GM21360 (cell line): ENCODE results near the gene PTX3.

ENCODE experiments used
- ATAC-seq: cut with Tn5 transposase; IDR thresholded peaks from one replicate; pipeline ENCODE4 v1.9.1; 2021; ENCODE audit warnings: mild to moderate bottlenecking, moderate library complexity; ENCODE audit not compliant: unreplicated experiment

Gene PTX3

DNA sequence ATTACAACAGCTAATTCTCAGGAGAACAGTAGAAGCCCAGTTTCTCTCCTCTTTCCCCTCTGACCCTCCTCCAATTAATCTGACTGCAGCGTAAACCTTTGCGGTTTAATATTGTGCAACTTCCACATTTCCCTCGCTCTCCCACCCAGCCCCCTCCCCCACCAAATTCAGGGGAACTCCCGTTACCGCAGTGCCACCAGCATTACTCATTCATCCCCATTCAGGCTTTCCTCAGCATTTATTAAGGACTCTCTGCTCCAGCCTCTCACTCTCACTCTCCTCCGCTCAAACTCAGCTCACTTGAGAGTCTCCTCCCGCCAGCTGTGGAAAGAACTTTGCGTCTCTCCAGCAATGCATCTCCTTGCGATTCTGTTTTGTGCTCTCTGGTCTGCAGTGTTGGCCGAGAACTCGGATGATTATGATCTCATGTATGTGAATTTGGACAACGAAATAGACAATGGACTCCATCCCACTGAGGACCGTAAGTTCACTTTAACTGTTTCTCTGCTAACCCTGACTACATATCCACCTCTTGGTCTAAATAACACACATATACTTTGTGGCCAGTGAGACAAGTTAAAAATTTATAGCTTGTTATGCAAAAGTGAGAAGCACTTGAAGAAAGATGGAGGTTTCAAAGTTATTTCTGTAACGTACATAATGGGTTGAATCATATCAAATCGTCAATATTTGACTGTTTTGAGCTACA, at the start of gene PTX3:
TSS of gene PTX3 (plus strand) at position 268 of the 709 bp plus-strand sequence. CDS start at position 352, 84 bp downstream.
- no peak for ATAC-seq

DNA sequence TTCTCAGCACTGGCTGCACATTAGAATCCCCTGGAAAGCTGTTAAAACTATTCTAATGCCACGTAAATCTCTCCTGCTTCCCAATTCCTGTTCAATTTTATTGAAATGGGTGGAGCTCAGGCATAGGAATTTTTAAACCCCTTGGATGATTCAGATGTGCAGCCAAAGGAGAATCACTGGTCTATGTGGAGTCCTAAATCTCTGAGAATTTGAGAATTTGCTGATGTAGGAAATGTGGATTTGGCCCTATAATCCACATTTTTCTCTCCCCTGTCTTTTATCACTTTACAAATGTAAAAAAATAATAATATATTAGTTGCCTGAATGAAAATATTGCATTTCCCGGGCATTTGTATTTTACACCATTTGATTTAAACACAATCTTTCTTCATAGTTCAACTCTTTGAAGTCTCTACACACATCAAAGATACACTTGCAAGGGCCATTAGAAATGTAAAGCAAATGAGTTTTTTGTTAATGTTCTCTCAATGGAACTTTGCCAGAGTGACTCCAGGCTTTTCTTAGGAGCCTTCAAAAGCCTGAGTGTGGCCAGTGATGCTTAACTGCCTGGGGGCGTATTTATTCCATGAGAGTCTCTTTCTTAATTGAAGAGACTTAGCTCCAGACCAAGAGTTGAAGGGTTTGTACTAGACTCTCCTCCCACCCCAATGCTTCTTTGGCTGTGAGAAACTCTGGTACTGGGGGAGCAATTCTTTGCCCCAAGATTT, 48.8 kb upstream of the PTX3 start:
- no peak for ATAC-seq

DNA sequence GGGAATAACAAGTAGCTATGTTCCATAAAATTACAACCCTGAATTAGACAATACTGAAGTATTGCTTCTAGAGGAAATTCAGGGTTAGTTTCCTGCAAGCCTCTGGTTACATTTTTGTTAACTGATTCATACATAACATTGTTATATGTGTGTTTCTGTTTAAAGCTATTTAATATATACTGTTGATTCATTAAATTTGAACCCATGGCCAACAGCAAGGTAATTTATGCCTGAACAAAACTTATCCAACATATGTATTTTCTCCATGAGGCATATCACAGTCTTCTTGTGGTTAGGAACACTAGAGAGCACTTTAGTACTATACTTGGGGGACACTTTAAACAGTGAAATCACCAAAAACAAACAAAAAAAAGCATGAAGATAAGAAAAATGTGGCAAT, 47.7 kb upstream of the PTX3 start:
- no peak for ATAC-seq

DNA sequence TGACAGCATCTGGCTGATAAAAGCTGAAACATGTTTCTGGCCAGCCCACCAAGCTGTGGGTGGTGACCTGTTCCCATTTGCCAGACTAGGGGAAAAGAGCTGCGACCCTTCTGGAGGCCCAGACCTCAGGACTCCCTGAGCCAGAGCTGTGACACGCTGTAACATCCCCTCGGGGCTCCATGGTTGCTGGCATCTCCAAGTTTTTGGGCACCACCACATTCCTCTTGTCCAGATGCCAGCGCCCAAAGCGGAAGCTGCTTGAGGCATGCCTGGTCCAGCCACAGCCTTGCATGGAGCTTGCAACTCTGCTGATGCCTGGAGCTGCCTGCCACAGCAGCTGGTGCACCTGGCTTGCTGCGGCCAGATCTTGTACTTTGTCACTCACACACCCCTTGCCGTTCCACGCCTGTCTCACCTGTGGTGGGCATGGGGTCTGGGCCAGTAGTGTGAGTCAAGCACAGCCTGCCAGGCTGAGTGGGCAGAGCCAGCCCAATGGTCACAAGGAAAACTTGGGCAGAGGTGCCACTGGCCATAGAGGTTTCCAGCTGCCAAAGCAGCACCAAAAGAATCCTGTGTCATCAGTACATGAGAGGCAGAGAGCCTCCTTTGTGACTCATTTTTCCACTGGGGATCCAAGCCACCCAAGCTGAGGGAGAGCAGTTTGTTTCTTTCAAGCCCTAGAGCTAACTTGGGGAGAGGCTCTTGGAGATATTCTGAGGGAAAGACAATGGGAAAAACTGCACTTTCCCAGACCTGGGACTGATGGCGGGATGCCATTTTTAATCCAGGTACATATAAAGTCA, 45.7 kb upstream of the PTX3 start:
- ATAC-seq: no peak

DNA sequence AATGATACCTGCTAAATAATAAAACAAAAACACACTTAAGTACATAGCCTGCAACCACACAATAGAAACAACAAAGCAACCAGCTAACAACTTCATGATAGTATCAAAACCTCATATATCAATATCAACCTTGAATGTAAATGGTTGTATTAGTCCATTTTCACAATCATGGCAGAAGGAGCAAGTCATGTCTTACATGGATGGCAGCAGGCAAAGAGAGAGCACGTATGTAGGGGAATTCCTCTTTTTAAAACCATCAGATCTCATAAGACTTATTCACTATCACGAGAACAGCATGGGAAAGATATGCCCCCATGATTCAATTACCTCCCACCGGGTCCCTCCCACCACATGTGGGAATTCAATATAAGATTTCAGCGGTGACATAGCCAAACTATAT, 44.5 kb upstream of the PTX3 start:
- ATAC-seq: no peak

DNA sequence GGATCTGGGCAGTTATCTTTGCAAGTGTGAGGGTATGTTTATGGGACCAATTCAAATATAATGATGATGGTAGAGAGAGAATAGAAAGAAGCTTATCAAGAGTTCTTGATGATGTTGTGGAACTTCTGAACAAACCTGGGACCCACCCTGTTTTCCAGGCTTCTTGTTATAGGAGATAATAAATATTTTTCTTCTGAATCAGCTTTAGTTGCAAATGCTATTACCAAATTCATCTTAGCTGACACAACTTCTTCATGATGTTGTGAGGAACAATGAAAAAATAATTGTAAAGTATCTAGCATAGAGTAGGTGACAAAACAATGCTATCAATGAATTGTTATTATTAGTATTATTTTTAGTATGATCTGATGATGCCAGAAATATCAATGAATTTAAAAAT, 43.5 kb upstream of the PTX3 start:
- no peak for ATAC-seq

DNA sequence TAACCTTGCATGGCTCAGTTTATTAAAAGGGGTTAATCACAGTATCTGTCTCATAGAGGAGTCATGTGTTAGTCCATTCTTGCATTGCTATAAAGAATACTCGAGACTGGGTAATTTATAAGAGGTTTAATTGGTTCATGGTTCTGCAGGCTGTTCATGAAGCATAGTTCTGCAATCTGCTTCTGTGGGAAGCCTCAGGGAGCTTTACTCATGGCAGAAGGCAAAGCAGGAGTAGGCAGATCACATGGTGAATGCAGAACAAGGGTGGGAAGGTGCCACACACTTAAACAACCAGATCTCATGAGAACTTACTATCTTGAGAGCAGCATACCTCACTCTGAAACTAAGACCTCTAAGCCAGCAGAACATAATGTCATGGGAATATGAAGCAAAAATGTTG, 42.2 kb upstream of the PTX3 start:
- ATAC-seq: no peak

DNA sequence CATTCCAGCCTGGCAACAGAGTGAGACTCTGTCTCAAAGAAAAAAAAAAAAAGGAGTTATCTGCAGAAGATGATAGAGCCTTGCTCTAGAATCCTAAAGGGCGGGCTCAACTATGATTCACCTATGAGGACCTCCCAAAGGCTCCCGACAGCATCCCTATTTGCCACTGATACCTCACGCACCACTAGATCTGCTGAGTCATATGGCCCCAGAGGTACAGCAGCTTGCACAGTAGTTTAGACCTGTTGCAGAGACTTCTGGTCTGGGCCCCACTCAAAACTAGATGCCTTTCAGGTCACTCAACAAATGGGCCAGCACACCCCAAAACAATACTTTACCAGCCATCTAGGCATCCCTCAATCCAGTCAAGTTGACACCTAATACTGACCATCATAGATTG, 38.1 kb upstream of the PTX3 start:
- no peak for ATAC-seq

DNA sequence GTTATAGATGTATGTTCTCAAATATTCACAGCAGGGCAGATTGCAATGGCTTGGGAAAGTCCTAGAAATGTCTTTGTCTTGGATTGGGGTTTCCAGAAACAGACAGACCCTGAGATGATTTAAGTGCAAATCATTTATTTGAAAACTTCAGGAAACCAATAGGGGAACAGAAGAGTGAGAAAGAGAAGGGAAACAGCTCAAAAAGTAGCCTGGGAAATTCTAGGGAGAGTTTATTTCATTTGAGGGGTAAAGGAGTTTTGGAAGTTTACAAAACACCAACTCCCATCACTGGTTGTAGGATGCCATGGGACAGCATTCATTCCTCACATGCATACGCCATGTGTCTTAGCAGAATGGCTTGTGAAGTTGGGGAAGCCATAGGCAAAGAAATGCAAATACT, 32.3 kb upstream of the PTX3 start:
- ATAC-seq: no peak

DNA sequence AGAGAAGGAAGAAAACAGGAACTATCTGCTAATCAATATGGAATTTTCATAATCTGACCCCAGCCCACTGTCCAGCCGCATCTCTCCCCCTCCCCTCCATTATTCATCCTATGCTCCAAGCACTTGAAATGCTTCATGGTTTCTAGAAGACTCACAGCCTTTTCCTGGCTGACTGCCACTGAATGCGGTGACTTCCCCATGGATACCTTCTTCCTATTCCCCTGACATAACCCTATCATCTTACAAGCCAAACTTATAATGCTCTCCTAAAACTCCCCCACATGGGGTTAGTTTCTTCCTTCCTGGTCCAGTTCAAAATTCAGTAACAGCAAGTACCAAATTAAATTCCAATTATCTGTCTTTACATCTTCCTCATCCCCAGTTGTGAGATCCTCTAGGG, 31.2 kb upstream of the PTX3 start:
- ATAC-seq: no peak

DNA sequence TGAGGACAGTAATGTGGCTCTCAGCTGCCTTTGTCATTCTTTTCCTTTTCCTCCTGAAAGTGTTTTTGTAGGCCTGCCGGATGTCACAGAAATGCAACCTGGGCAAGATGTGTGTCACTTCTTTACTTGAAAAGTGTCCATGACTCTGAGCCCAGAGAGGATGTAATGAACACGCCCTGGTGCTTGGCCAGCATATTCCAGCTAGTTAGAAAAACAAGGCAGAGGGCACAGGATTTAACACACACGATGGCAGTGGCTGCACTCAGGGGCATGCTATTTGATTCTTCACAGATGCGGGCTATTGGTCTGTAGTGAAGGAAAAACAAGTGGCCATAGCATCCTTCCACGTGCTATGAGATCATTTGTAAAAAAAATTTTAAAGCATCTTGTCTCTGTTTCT, 30.3 kb upstream of the PTX3 start:
- ATAC-seq: no peak

DNA sequence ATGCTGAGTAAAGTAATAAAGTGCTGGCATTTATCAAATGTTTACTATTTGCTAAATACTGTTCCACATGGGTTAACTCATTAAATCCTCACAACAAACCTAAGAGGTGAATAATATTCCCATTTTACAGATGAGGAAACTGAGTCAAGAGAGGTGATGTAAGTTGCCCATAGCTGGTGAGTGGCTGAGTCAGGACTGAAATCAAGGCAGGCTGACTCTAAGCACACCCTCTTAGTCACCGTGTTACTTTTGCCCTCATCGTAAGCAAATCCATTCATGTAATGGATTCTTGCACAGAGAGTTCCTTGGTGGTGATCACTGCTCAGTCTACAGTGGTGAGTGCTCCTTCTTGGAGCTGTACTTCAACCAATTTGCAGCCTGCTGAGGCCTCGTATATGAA, 28.9 kb upstream of the PTX3 start:
- no peak for ATAC-seq

DNA sequence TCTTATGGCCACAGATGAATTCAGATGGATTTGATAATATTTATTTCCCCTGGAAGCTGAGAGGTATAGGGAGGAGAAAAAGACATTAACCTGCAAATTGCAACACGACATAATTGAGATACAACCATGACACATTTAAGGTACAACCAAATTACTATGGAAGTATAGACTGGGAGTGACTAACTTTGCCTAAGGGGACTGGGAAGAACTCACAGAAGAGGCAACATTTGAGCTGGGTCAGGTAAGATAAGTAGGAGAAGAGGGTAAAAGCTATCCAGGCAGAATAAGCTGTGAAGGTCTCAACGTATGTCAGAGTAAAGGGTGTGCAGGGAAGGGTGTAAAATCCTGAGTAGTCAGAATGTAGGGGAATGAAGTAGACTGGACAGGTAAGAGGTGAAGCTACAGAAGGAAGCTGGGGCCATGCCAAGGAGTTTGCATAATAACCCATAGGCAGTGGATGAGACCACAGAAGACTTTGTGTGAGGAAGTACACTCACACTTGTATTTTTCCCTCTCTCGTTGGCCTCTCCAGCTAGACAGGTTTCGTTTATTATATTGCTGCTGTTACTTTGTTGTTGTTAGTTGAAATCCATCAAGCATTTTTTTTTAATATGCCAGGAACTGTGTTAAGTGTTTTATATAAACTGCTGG, 28.0 kb upstream of the PTX3 start:
- no peak for ATAC-seq

DNA sequence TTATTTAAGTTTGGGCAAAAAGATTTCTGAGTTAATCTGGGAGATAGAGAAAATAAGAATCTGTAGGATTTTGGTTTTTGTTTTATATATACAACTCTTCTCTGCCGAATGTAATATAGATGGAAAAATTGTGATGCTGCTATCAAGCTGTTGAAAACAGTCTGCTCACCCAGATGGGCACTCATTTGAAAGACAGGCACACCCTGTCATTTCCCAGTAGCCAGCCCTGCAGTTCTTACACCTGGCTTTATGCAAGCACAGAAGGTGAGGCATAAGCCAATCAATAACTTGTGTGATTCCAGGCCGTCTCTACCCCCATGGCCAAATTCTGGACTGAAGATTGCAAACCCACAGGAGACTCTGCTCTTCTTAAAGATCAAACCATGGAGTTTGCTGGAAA, 27.1 kb upstream of the PTX3 start:
- ATAC-seq: no peak

DNA sequence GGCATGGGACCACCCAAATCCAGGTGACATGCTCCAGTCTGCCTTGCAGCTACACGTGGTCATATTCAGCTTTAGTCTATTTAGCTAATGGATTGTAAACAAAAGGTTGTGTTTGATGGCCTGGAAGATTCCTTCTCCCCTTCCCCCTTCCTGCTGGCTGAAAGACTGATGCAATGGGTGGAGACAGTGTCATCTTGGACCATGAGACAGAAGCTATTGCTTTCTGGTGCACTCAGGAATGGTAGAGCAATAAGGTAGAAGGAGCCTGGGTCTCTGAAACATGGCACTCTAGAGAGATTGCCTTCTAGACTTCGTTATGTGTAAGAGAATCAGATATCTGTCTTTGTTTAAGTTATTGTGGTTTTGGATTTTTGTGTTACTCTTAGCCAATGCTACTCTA, 25.7 kb upstream of the PTX3 start:
- ATAC-seq: no peak

DNA sequence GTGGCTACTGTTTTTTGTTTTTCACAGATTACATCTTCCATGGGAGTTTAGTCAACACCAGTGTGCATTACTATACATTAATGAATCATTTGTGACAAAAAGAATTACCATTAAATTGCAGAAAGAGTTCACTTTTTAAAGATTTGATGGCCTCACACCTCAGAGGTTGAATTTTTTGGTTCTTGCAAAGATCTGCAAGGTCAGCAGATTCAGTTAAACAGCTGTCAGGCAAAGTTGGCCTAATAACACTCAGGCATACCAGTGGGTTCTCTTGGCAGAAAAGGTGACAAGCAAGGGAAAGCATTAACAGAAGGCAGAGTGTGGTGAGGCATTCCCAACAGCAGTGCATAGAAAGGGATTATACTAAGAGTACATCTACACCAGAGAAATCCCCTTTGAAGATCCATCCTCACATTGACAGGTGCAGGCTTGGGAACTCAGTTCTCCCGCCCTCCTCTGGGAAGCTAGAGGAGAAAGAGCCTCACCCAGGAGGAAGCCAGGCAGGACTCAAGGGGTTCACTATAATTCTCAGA, 24.3 kb upstream of the PTX3 start:
- ATAC-seq: no peak

DNA sequence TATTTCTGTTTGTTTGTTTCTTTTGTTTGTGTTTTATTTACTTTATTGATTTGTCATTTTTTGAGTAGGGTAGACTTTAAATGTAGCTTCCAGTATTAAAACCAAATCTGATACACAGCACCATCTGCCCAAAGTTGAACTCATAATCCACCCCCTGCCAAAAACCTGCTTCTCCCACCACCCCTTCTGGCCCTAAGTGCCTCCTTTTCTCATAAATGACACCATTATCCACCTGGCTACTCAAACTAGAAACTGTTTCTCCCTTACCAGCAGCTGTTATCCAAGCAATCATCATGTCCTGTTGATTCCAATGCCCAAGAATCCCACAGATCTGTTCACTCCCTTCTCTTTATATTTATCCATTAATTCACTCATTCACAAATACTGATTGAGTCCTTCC, 21.8 kb upstream of the PTX3 start:
- ATAC-seq: no peak

DNA sequence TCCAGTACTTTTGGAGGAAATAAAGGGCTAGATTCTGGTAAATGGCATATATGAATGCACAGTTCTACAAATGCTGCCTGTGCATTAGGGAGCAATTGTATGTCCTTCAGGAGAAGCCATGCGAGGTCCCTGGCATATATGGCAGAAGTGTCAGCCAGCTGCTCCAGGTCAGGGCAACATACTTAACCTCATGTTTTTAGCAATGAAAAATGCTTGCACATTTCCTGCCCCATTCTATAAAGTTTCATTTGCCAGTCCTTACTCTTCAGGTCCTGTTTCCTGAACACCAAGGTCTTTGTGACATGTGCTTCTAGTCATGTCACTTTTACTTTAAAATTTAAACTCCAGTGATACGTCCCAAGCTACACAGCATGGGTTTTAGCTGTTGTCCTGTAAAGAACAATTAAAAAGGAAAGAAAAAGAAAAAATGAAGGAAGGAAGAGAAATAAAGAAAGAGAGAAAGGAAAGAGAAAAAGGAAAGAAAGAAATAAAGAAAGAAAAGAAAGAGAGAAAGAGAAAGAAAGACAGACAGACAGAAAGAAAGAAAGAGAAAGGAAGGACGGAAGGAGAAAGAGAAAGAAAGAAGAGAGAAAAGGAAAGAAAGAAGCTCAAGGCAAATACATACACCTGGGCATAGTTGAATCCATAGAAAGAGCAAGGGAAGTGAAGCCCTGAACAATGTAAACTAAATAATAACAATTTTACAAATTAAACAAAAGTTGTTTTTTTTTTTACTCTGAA, 20.1 kb upstream of the PTX3 start:
- no peak for ATAC-seq

DNA sequence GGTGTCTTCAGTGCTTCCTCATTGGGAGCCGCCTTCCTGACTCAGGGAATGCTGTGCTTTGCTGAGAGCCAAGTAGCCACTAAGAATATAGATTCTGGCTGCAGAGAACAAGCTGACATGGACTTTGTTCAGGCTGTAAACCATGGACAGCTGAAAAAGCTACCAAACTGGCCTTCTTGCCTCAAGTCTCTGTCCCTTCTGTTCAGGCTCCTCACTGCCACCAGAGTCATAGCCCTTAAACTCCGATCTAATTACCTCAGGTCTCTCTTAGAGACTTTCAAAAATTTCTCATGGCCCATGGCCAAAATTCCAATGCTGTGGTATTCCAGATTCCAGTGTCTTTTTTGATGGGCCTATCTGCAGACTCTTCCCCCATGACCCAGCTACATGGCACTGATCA, 19.4 kb upstream of the PTX3 start:
- ATAC-seq: no peak

DNA sequence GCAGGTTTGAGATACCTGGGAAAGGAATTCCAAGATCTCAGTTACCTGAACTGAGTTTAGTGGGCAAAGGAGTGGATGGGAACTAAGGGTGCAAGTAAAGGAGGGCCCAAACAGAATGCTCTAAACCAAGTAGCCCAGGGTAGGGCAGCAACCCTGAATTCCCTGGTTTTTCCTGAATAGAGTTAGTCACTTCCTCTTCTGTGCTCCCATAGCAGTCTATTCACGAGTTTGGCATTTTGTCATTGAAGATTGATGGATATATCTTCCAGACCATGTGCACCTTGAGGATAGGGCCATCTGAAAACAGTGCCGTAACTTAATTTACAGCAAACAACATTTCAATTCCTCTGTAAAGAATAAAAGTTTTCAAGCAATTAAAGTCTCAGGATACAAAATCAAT, 18.5 kb upstream of the PTX3 start:
- ATAC-seq: no peak
